ENCODE data around the gene SPATS2. TPM values are rescaled to one million over a fixed set of nuclear protein-coding genes. Genes with fewer than 3 reads are reported as not detected.

The SPATS2 gene
- total RNA-seq, 1 donor from 2014 or later = 46.3 TPM

- TF ChIP-seq, protein P1, sequence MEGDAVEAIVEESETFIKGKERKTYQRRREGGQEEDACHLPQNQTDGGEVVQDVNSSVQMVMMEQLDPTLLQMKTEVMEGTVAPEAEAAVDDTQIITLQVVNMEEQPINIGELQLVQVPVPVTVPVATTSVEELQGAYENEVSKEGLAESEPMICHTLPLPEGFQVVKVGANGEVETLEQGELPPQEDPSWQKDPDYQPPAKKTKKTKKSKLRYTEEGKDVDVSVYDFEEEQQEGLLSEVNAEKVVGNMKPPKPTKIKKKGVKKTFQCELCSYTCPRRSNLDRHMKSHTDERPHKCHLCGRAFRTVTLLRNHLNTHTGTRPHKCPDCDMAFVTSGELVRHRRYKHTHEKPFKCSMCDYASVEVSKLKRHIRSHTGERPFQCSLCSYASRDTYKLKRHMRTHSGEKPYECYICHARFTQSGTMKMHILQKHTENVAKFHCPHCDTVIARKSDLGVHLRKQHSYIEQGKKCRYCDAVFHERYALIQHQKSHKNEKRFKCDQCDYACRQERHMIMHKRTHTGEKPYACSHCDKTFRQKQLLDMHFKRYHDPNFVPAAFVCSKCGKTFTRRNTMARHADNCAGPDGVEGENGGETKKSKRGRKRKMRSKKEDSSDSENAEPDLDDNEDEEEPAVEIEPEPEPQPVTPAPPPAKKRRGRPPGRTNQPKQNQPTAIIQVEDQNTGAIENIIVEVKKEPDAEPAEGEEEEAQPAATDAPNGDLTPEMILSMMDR (IDR thresholded peaks at IDR 0.05; ENCODE audit: insufficient read depth, low read depth, low read length) = no peak
- H3K36me3 Mint-ChIP-seq (ENCODE audit: low read depth, unreplicated experiment) = peaks cover 4% of the 10 kb centered on the region
- no peak overlapping the region for H3K27ac Mint-ChIP-seq (ENCODE audit: unreplicated experiment)
- no peaks in the 10 kb centered on the region for H4K20me1 ChIP-seq (ENCODE audit: insufficient read depth, low read length)
- peak overlapping the region; percentile 11 for H3K9ac ChIP-seq (ENCODE audit: low read length)
- no peak for FAIRE-seq
- H3K27me3 Mint-ChIP-seq (ENCODE audit: low read depth, unreplicated experiment) = peaks cover 78% of the 10 kb centered on the region
- no peak for DNase-seq (ENCODE audit: low read depth)
- H3K4me2 ChIP-seq (ENCODE audit: low read length) = peak overlapping the region; percentile 78
- no peak overlapping the region for H3K27ac ChIP-seq (ENCODE audit: low read depth, low read length)
- H3K4me3 Mint-ChIP-seq (ENCODE audit: unreplicated experiment) = no peak overlapping the region
- peak overlapping the region; percentile 35 for H3K4me3 ChIP-seq (ENCODE audit: insufficient read depth, low read depth, low read length)
- H3K79me2 ChIP-seq (ENCODE audit: insufficient read depth, low read length) = no peaks in the 10 kb centered on the region
- H3K9me3 ChIP-seq (ENCODE audit: insufficient read depth, low read depth, low read length) = no peaks in the 10 kb centered on the region
- H3K9me3 Mint-ChIP-seq (ENCODE audit: unreplicated experiment) = peaks cover 2% of the 10 kb centered on the region
- no peaks in the 10 kb centered on the region for H3K36me3 ChIP-seq (ENCODE audit: insufficient read depth, low read length)
- H2AFZ ChIP-seq (ENCODE audit: low read depth, low read length) = peak overlapping the region; percentile 61
- peaks cover 60% of the 10 kb centered on the region for H3K27me3 ChIP-seq (ENCODE audit: insufficient read depth, low read length)
- H3K4me1 Mint-ChIP-seq (ENCODE audit: low read depth, unreplicated experiment) = peaks cover 6% of the 10 kb centered on the region
- H3K4me1 ChIP-seq (ENCODE audit: insufficient read depth, low read length) = peaks cover 36% of the 10 kb centered on the region
These were observed 24.1 kb upstream of the SPATS2 start for GRCh38 chr12:49342914-49343731.

DNA sequence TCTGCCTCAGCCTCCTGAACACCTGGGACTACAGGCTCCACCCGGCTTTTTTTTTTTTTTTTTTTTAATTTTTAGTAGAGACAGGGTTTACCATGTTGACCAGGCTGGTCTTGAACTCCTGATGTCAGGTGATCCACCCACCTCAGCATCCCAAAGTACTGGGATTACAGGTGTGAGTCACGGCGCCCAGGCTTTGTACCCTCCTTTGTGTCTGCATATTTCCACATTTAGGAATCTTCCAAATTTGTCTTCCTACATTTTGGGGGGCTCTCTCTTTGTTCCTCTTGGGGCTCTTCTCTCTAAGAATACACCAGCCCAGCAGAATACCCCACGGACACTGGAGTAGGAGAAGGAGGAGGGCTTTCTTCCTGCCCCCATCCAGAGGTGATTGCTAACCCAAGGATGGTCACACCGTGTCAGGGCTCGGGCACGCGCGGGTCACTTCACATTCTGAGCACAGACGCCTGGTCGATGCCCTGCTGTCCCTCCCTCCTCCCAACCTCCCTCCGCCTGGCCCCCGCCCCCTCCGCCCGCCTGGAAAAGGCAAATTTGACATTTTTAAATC is 22.7 kb upstream of the SPATS2 start:
- Histone ChIP-seq H3K27ac (ENCODE audit: low read depth, low read length) (no peak overlapping the region), H3K4me1 (ENCODE audit: insufficient read depth, low read length) (peaks cover 42% of the 10 kb centered on the region), H3K79me2 (ENCODE audit: insufficient read depth, low read length) (no peaks in the 10 kb centered on the region), H3K9ac (ENCODE audit: low read length) (no peak overlapping the region), H3K27me3 (ENCODE audit: insufficient read depth, low read length) (peaks cover 54% of the 10 kb centered on the region), H3K4me3 (ENCODE audit: insufficient read depth, low read depth, low read length) (no peak overlapping the region), H3K4me2 (ENCODE audit: low read length) (peak overlapping the region; percentile 85), H3K36me3 (ENCODE audit: insufficient read depth, low read length) (no peaks in the 10 kb centered on the region), H3K9me3 (ENCODE audit: insufficient read depth, low read depth, low read length) (no peaks in the 10 kb centered on the region), H2AFZ (ENCODE audit: low read depth, low read length) (no peak overlapping the region), H4K20me1 (ENCODE audit: insufficient read depth, low read length) (no peaks in the 10 kb centered on the region)
- Mint-ChIP-seq H3K27ac (ENCODE audit: unreplicated experiment) (no peak overlapping the region), H3K27me3 (ENCODE audit: low read depth, unreplicated experiment) (peaks cover 74% of the 10 kb centered on the region), H3K4me1 (ENCODE audit: low read depth, unreplicated experiment) (peaks cover 6% of the 10 kb centered on the region), H3K4me3 (ENCODE audit: unreplicated experiment) (no peak overlapping the region), H3K9me3 (ENCODE audit: unreplicated experiment) (no peaks in the 10 kb centered on the region), H3K36me3 (ENCODE audit: low read depth, unreplicated experiment) (no peaks in the 10 kb centered on the region)
- no peak for FAIRE-seq
- no peak for DNase-seq (ENCODE audit: low read depth)
- no peak for TF ChIP-seq EZH2 (IDR thresholded peaks at IDR 0.05; ENCODE audit: insufficient read depth, low read length)
- TF ChIP-seq, protein P1 (IDR thresholded peaks at IDR 0.05; ENCODE audit: insufficient read depth, low read depth, low read length) = no peak
